Nephron progenitor cell (in vitro differentiated cells): ENCODE results near the gene KLF9.

Source experiments
- DNase-seq: peaks from one replicate; pipeline ENCODE4 v3.0.0; 2021
- H3K27ac Mint-ChIP-seq: 2 replicates; pipeline ENCODE4 v1.8.0; 2021; ENCODE audit warnings: mild to moderate bottlenecking, moderate library complexity, mixed read lengths
- H3K27me3 Mint-ChIP-seq: 2 replicates; pipeline ENCODE4 v1.8.0; 2021; ENCODE audit warnings: mild to moderate bottlenecking, low read depth, mixed read lengths; ENCODE audit not compliant: poor library complexity
- H3K36me3 Mint-ChIP-seq: 2 replicates; pipeline ENCODE4 v1.8.0; 2021; ENCODE audit warnings: low read depth, mixed read lengths
- H3K4me1 Mint-ChIP-seq: 2 replicates; pipeline ENCODE4 v1.8.0; 2021; ENCODE audit warnings: mixed read lengths
- H3K4me3 Mint-ChIP-seq: 2 replicates; pipeline ENCODE4 v1.8.0; 2021; ENCODE audit warnings: mild to moderate bottlenecking, moderate library complexity, mixed read lengths
- H3K9me3 Mint-ChIP-seq: 2 replicates; pipeline ENCODE4 v1.8.0; 2021; ENCODE audit warnings: mild to moderate bottlenecking, moderate library complexity, mixed read lengths
- CTCF ChIP-seq: fragments of 200-600 bp; sonication (generic); IDR thresholded peaks from 2 replicates; pipeline ENCODE4 v1.5.0; 2021; ENCODE audit warnings: antibody characterized with exemption

Gene KLF9

GRCh38 chr9:70399141-70399540, 15.3 kb downstream of the KLF9 start:
- Mint-ChIP-seq H3K9me3 (no peaks in the 10 kb centered on the region), H3K36me3 (no peaks in the 10 kb centered on the region), H3K4me1 (peaks cover 10% of the 10 kb centered on the region), H3K27me3 (peaks cover 3% of the 10 kb centered on the region), H3K4me3 (no peak overlapping the region), H3K27ac (no peak overlapping the region)
- TF ChIP-seq CTCF = no peak
- no peak for DNase-seq

- TF ChIP-seq CTCF = no peak
- H3K4me1 Mint-ChIP-seq = peaks cover 10% of the 10 kb centered on the region
- H3K27ac Mint-ChIP-seq = no peak overlapping the region
- no peak overlapping the region for H3K4me3 Mint-ChIP-seq
- H3K9me3 Mint-ChIP-seq = no peaks in the 10 kb centered on the region
- DNase-seq = no peak
- peaks cover 3% of the 10 kb centered on the region for H3K27me3 Mint-ChIP-seq
- H3K36me3 Mint-ChIP-seq = no peaks in the 10 kb centered on the region
Measured at GRCh38 chr9:70398145-70398556, 16.3 kb downstream of the KLF9 start.

DNA sequence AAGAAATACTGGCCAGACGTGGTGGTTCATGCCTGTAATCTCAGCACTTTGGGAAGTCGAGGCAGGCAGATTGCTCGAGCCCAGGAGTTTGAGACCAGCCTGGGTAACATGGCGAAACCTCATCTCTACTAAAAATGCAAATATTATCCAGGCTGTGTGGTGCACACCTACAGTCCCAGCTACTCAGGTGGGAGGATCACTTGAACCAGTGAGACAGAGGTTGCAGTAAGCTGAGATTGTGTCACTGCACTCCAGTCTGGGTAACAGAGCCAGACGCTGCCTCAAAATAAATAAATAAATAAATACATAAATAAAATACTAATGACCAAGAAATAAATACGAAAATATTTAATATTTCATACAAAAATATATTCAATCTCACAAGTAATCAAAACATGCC, 18.8 kb downstream of the KLF9 start:
- no peaks in the 10 kb centered on the region for H3K27me3 Mint-ChIP-seq
- H3K27ac Mint-ChIP-seq = no peak overlapping the region
- peaks cover 8% of the 10 kb centered on the region for H3K4me1 Mint-ChIP-seq
- H3K4me3 Mint-ChIP-seq = no peak overlapping the region
- H3K9me3 Mint-ChIP-seq = no peaks in the 10 kb centered on the region
- no peak for DNase-seq
- TF ChIP-seq CTCF = no peak
- H3K36me3 Mint-ChIP-seq = no peaks in the 10 kb centered on the region

DNA sequence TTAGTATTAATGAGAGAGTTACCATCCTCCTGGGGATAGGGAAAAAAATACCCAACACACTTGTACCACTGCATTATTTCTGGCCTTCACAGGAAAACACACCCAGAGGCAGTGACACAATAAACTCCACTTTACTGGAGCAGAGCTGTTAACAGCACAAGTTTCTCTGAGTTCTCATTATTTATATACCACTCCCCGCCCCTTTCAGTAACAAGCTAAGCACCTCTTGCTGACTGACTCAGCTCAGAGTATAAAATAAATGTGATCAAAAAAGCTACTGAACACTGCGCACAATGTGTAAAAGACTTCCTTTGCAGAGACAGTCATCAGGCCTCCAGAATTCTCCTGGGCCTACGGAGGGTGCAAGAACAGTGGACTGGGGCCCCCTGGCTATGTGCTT, 21.6 kb downstream of the KLF9 start:
- Mint-ChIP-seq H3K27ac (no peak overlapping the region), H3K36me3 (no peaks in the 10 kb centered on the region), H3K4me1 (no peaks in the 10 kb centered on the region), H3K4me3 (no peak overlapping the region), H3K9me3 (no peaks in the 10 kb centered on the region), H3K27me3 (no peaks in the 10 kb centered on the region)
- TF ChIP-seq CTCF = no peak
- DNase-seq = no peak

DNA sequence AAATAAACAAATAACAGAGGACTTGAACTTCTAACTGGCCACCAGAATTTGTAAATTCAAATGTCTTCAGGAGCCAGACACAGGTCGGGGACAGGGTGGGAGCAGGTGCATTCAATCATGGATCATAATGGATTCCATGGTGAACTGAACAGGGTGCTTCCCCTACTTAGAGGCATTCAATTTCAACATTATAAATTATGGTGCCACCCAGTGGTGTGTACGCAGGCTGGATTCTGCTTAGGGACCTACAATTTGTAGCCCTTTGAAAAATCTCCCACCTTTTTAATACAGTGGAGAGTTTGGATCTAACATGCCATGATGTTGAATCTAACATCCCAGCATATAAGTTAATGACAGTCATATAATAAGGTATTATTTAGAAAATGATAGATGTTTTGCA, 22.3 kb downstream of the KLF9 start:
- no peak for DNase-seq
- H3K9me3 Mint-ChIP-seq = no peaks in the 10 kb centered on the region
- H3K27me3 Mint-ChIP-seq = no peaks in the 10 kb centered on the region
- H3K27ac Mint-ChIP-seq = no peak overlapping the region
- no peak overlapping the region for H3K4me3 Mint-ChIP-seq
- H3K4me1 Mint-ChIP-seq = peaks cover 5% of the 10 kb centered on the region
- no peaks in the 10 kb centered on the region for H3K36me3 Mint-ChIP-seq
- TF ChIP-seq CTCF = no peak

DNA sequence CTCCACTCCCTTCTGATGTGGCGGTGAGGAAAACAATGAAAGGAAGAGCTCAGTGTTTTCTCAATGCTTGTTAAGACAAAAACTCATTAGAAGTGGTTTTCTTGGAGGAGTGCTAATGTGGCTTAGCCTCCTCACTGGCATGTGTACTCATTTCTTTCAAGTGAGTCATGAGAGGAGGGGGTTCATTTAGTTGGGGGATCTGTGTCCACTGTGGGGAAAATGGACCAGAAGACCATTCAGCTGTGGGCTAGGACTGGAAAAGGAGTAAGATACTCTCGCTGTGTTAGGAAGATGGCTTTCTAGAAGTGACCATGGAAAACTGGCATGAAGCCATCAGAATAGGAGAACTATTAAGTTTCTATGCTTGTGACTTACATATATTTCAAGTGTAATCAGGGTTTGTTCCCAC, 23.5 kb downstream of the KLF9 start:
- Mint-ChIP-seq H3K27me3 (no peaks in the 10 kb centered on the region), H3K27ac (no peak overlapping the region), H3K36me3 (no peaks in the 10 kb centered on the region), H3K4me3 (no peak overlapping the region), H3K4me1 (peaks cover 5% of the 10 kb centered on the region), H3K9me3 (no peaks in the 10 kb centered on the region)
- TF ChIP-seq CTCF = no peak
- no peak for DNase-seq
